Subcutaneous adipose tissue (tissue), 4 donors: ENCODE data around the gene ENDOG. TPM values are rescaled to one million over a fixed set of nuclear protein-coding genes. Genes with fewer than 3 reads are reported as not detected.

Experiments used
- total RNA-seq, 4 donors: library from RNA; depleted of rRNA; stranded (reverse); fragments of >200 nt; gene quantifications; one replicate each; pipeline ENCODE4 v1.1.0, GENCODE V29; 2016
- TF ChIP-seq, protein P1 (sequence below): fragments of 450-650 bp; IDR thresholded peaks from one replicate; pipeline ENCODE4 v1.5.1; 2016; ENCODE audit warnings: low read depth, mild to moderate bottlenecking, control low read depth, antibody characterized with exemption, moderate library complexity

The ENDOG gene
- total RNA-seq, 4 donors from 2014 or later: 12.1 to 29.8 (median 19.9) TPM

DNA sequence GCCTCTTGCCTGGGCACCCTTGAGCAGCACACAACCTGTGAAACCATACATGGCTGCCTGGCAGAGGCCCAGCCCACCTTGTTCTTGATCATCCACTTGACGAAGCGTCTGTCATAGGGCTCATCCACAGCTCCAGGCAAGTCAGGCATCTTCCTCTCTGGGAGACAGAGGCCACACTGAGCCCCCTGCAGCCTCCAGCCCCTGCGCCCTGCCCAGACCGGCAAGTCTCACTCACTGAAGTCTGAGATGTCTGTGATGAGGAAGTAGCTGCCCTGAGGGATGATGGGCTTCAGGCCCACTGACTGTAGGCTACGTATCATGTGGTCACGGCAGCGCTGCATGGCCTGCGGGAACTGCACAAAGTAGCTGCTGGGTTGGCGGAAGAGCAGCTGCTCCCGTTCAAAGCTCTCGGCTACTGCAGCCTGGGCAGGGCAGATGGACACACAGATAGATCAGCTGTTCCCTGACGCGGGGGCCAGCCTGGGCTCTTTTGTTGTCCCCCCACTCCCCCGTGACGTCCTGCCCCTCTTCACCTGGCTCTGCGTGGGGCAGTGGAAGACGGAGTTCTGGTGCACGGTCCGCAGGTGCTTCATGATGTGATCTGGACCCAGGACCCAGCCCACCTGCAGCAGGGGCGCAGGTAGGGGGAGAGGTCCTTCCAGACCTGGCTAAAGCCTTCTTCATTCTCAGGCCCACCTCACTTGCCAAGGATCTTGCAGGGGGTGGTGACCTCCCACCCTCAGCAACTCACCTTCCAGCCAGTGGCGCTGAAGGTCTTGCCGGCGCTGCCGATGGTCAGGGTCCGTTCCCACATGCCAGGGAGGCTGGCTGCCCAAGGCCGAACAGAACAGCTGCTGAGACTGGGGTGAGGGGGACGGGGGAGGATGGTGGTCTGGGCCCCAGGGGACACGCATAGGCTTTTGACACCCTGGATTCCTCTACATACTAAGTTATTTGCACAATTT, 17.2 kb downstream of the ENDOG start:
- TF ChIP-seq, protein P1, sequence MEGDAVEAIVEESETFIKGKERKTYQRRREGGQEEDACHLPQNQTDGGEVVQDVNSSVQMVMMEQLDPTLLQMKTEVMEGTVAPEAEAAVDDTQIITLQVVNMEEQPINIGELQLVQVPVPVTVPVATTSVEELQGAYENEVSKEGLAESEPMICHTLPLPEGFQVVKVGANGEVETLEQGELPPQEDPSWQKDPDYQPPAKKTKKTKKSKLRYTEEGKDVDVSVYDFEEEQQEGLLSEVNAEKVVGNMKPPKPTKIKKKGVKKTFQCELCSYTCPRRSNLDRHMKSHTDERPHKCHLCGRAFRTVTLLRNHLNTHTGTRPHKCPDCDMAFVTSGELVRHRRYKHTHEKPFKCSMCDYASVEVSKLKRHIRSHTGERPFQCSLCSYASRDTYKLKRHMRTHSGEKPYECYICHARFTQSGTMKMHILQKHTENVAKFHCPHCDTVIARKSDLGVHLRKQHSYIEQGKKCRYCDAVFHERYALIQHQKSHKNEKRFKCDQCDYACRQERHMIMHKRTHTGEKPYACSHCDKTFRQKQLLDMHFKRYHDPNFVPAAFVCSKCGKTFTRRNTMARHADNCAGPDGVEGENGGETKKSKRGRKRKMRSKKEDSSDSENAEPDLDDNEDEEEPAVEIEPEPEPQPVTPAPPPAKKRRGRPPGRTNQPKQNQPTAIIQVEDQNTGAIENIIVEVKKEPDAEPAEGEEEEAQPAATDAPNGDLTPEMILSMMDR: no peak

DNA sequence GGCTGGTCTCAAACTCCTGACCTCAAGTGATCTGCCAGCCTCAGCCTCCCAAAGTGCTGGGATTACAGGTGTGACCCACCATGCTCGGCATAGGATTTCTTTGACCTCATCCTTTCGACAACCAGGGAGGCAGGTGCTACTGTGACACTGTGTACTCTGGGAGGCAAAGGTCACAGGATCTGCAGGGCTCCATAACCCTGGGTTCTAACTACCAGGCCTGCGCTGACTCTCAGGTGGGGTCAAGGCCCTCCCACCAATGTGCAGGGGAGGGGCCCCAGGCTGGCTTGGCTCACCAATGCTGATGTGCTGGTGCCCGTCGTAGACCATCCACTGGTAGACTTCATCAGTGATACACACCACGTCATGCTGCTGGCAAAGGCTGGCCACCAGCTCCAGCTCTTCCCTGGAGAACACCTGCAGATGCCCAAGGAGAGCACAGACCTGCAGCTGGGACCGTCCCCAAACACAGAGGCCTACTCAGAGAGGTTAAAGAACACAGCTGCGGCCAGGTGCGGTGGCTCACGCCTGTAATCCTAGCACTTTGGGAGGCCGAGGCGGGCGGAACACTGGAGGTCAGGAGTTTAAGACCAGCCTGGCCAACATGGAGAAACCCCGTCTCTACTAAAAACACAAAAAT, 18.3 kb downstream of the ENDOG start:
- TF ChIP-seq, protein P1: no peak

DNA sequence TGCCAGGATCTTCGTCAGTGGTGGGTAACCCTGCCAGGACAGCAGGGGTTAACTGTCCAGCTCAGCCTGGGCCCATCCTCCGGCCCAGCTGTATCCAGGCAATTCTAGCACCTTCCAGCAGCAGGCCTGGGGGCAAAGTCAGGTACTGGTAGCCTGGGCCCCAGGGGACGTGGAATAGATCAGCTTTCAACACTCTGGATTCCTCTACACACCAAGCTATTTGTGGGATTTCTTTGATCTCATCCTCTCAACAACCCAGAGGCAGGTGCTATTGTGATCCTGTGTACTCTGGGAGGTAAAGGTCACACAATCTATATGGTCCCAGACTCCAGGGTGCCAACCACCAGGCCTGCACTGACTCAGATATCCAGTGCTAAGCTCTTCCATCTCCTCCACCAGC, 20.0 kb downstream of the ENDOG start:
- TF ChIP-seq, protein P1: no peak

DNA sequence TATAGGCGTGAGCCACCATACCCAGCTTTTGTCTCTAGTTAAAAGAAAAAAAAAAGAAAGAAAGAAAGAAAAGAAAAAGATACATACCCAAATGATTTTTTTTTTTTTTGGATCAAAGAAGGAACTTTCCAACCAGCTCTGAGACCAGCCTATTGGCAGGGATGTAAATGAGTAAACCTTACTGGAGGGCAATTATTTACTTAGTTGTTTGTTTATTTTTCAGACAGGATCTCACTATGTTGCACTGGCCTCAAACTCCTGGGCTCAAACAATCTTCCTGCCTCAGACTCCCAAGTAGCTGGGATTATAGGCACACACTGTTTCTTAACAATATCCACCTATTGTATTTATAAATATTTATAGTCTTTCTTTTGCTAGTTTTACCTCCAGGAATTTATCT, 22.2 kb downstream of the ENDOG start:
- TF ChIP-seq, protein P1: no peak

DNA sequence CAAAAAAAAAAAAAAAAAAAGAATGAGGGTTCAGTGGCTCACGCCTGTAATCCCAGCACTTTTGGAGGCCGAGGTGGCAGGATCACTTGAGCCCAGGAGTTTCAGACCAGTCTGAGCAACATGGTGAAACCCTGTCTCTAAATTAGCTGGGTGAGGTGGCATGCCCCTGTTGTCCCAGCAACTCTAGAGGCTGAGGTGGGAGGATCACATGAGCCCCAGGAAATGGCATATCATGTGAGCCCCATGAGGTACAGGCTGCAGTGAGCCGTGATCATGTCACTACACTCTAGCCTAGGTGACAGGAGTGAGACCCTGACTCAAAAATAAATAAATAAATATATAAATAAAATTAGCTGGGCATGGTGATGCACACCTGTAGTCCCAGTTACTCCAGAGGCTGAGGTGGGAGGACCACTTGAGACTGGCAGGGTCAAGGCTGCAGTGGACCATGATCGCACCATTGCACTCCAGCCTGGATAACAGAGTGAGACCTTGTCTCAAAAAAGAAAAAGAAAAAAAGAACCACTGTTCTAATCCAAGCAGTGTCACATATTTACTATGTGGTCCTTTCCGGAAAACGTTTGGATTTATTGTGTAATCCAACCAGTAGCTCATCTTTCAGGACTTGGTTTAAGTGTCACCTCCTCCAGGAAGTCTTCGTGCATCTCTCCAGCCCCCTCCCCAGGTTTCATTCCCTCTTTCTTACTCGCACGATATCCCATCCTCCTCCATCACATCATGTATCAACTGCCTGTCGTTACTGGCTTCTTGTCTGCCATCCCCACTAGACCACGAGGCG, 23.6 kb downstream of the ENDOG start:
- TF ChIP-seq, protein P1: no peak

DNA sequence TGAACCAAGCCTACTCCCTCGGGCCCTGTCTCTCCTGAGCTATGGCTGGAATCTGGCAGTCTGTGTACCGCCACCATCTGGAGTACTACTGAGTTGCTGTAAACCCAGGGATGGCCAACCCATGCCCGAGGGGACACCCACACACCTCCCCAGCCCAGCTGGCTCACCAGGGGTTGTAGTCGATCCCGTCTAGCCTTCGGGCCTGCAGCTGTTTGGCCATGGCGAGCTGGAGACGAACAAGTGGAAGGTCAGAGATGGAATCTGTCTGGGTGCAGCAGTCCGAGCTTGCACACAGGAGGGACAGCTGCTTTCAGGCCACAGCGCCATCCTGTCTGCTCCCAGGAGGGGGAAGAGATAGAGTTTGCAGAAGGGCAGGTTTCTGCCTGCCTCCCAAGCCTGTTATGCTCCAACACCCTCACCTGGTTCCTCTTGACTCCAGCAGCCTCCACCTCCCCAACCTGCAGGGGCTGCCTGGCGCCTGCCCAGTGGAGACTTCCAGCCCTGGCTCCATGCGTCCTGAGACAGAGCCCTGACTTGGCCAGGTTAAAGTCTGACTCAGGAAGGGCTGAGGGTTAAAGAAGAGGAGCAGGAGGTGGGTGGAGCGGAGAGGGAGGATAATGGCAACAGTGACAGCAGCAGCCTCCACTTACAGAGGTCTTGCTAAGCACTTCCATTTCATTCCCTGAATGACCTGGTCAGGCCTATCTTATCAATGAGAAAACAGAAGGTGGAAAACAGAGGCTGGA, 27.1 kb downstream of the ENDOG start:
- TF ChIP-seq, protein P1: no peak
